DMS153 treated with DMSO at 0.1 percent for 48 hours (cell line): Measurements from ENCODE around the gene EGLN1.

Source experiments
- DNase-seq: peaks from one replicate; lab custom pipeline; 2025; ENCODE audit not compliant: unreplicated experiment; lab: John Stamatoyannopoulos, UW

The EGLN1 gene

DNA sequence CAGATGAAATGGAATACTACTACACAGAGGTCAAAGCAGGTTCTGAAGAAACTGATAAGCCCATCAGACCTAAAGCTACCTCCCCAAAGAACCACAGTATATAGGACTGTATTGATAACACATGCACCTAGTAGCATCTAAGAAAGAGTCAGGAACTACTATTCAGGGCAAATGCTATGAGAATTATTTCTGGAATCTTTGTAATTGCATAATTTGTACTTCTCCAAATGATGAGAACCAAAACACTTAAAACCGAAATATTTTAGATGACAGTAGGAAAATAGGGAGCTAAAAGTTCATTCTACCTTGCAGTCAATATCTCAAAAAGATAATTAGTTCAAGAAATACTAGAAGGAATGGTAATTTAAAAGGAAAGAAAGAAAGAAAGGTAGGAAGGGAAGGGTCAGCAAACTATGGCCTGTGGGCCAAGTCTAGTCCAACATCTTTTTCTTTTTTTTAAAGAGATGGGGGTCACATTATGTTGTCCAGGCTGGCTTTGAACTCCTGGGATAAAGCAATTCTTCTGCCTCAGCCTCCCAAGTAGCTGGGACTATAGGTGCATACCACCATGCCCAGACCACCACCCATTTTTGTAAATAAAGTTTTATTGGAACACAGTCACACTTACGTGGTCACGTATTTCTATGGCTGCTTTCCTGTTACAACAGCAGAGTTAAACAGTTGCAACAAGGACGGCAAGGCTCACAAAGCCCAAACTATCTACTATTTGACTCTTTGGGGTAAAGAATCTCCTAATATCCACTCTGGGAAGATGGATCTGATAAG, 24.0 kb downstream of the EGLN1 start:
- no peak for DNase-seq

DNA sequence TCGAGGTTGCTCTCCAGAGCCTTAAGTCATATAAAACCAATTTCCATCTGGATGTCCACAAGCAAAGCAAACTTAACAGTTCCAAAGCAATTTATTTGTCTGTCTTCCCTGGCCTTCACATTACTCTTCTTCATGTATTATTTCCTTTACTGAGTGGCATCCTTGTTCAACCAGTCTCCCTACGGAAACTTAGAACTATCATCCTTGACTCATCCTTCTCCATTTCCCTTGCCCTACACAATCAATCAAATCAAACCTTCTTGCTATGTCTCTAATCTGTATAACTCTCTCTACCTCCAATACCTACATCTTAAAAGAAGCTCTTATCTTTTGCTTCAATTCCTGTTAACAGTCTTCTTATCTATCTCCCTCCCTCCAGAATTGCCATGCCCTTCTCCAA, 25.4 kb downstream of the EGLN1 start:
- no peak for DNase-seq

DNA sequence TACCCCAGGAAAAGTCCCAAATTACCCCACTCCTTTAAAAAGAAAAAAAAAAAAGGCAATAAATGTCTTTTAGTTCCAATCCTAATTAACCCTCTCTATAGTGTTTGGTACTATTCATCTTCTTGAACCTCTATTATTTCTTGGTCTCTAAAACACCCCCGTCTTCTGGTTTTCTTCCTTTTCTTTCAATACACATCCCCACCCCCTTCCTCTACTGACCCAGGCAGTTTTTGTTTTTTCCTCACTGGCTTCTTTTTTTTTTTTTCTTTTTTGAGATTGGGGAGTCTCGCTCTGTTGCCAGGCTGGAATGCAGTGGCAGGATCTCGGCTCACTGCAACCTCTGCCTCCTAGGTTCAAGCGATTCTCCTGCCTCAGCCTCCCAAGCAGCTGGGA, 26.1 kb downstream of the EGLN1 start:
- no peak for DNase-seq

DNA sequence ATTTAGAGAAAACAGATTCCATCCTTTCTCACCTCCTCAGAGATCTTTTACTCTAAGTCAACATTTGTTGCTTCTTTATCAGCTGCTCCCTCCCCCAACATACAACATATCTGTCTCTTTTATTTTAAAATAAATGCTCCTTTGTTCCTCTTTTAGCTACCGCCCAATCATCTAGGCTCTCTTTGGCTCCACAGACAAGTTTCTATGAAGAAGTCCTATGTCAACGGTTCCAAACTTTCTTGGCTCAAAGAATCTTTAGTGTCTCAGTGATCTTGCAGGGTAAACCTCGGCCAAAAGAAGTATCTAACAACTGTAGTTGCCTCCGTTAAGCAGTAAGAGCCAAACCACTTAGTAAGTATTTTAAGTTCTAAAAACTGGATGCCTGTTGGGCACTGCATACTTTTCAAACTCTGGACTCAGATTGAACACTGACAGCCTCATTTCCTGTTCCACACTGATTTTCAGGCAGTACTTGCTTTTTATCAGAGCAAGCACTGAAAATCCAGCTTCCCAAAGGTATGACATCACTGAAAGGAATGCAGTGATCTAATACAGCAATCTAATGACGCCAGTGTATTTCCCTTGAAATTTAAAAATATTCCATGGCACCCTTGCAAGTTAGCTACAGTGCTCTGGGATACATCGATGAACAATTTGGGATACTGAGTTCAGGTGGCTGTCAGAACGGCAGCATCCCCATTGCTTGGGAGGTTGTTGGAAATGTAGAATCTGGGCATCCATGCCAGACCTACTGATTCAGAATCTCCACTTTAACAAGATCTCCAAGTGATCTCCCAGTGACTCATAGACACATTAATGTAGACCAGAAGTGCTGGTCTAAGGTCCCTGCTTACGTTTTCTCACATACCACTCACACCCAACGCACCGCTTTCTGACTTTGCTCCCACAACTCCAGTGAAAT, 26.8 kb downstream of the EGLN1 start:
- no peak for DNase-seq

DNA sequence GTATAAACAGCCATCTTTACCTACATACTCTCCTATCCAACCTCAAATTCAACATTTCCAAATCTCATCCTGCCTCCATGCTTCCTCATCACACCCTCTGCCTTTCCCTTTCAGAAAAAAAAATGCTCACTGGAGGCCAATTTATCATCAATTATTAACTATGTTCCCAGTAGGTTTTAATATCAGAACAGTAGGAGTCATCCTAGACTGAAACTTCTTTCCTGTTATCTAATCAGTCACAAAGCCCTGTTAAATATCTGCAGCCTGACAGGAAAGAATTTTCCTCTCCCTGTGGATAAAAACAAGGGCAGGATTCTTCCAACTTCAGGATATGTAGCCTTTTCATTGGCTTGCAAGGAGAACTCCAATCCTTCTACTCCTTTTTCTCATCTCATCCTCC, 28.4 kb downstream of the EGLN1 start:
- DNase-seq = no peak

DNA sequence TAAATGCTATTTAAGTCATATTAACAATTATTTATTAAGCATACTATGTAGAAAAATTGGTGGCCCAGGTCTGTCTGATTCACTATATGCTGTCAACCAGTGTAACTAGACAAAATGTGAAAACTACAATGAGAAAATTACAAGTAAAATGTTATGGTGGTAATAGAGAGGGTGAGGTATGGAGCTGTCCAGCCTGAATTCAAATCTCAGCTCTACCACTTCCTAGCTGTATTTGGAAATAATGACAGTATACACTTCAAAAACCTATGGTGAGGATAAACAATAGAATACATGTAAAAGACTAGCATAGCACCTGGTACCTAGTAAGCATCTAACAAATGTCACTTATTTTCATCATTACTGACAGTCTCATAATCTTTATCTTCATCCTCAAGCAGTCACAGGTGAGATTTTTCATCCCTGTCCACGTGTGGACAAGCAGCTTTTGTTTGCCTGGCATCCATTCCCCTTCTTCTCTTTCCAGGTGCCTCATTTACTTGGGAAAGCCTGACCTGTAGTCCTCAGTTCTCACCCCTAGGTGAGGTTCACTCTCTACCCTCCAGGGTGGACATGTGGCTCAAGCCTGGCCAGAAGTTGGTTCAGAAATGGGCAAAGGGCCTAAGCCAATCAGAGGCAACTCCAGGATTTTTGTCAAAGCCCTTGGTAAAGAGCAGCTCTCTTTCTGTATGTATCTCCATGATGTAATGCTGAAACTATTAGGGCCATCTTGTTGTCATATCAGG, 29.5 kb downstream of the EGLN1 start:
- DNase-seq = no peak

DNA sequence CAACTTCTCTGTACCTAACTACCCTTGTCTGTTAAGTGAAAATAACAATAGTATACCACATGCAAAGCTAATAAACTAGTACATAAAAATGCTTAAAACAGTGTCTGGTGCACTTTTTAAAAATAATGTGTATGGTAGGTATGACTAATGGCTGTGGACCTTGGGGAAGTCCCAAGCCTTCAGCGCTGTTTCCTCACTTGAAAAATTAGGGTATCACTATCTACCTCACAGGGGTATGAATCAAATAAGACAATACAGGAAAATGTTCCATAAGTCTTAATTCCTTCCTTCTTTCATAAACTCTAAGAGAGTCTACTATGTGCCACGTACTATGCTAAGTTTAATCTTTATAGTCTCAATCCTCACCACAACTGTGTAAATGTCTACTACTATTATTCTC, 32.0 kb downstream of the EGLN1 start:
- no peak for DNase-seq

DNA sequence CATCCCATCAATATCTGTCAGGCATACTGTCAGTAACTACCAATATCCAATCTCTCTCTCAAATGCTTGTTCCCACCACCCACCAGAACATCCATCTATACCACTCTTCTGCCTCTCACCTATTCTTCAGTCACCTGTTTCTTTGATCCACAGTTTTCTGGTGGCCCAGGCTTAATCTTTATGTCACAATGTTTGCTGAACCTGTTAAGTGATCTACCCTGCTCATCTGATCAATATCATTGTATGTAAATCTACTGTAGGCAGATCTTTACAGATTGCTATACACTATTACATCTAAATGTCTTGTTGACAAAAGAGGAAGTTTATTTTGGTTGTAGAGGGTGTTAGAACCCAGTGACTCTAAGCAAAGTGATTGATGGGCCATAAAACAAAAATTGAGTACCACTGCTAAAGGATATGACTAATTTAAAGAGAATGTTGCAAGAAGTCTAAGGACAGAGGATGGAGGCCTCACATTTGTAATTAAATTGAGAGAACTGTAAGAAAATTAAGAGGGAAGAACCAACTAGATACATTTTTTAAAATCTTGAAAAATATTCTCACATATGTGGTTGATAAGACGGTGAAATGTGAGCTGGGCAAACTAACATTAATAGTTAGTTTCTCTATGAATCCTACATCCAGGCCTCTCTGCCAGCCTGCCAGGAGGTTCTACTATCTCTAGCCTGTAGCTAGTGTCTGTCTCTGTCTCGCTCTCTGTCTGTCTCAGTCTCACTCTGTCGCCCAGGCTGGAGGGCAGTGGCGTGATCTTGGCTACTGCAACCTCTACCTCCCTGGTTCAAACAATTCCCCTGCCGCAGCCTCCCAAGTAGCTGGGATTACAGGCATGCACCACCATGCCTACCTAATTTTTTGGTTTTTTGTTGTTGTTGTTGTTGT, 34.1 kb downstream of the EGLN1 start:
- DNase-seq = no peak

DNA sequence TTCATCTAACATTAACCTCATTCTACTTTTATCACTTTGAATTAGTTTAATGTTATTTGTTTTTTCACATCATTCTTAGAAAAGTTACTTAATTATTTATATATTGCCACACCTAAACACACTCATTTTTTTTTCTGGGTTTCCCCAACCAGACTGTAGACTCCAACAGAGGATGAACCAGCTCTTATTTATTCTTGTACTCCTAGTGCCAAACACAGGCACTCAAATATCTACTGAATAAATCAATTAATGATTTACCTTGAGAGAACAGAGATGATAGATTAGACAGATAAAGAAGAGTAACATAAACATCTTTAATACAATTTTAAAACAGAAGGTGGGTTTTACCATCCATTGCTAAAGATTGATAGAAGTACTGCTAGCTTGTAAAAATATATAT, 35.6 kb downstream of the EGLN1 start:
- DNase-seq = no peak

DNA sequence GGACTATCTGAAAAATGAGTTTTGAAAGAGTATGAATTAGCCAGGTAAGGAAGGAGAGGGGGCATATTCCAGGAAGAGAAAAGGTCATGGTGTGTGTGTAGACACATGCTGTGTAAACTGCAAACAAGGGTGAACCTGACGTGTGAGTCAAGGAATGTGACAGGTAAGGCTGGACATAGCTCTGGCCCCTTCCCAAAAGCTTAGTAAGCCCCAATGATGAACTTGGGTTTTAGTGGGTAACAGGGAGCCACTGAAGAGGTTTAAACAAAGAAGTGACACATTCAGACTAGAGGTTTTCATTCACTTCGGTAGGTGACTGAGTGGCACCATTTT, 36.7 kb downstream of the EGLN1 start:
- no peak for DNase-seq

DNA sequence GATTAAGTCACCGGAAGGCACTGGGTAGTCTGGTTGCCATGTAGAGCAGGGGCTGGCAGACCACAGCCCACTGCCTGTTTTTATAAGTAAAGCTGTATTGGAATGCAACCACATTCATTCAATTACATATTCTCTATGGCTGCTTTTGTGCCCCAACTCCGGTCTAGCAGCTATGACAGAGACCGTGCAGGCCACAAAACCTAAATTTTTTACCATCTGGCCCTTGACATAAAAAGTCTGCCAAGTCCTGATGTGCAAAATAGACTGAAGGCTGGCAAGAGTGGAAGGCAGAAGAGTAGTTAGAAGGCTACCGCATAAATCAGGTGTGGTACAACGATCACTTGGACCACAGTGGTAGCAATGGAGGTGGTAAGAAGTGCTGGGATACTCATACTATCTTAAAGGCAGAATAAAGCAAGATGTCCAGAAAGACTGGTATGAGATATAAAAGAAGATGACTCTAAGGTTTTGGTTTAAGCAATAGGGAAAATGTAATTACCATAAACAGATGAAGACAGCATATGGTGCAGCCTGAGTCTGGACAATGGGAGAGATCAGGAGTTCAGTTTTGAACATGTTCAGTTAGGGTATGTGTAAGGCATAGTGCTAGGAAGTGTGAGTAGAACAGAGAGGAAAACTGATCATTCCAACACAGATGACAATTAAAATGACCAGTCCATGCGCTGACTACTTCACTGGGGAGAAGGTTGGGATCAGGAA, 37.2 kb downstream of the EGLN1 start:
- DNase-seq = no peak

DNA sequence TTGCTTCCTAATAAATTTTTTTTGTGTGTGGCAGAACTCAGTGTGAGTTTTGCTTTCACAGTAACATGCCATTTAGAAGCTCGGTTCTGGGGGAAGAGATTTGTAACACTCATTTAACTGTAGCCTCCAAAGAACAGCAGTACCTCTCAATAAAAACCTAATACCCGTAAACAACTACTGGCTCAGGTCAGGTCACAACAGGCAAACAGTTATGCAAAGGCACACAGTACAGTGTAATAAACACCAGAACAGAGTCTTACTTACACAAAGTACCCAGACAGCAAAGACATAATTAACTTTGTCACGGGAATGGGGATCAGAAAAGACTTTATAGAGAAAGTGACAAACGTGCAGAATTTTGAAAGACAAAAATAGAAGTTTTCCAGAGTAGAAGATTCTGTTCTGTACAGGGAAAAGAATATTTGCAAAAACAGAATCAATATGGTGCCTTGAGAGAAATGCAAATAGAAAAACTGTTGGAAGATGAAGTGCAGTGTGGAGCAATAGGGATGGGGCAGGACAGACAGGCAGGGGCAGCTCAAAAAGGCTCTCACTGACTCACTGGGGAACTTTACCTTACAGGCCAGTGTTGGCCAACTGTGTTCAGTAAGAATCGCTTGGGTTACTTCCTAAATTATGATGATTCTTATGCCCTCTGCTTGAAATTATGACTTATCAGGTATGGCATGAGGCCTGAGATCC, 38.8 kb downstream of the EGLN1 start:
- DNase-seq = no peak

DNA sequence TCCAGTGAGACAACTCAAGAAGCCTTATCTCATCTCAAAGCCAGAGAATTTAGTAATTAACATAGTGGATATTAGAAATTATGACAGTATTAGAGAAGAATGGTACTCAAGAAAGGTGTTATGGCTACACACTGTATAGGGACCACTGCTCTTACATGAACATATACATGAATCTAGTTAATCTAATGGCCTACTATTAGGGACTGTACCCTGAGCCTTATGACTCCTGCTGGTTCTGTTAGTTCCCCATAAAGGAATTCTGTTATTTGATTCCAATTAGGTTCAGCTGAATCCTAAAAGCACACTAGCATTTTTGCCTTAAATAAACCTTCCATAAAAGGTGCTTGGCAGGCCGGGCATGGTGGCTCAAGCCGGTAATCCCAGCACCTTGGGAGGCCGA, 39.7 kb downstream of the EGLN1 start:
- DNase-seq = no peak

DNA sequence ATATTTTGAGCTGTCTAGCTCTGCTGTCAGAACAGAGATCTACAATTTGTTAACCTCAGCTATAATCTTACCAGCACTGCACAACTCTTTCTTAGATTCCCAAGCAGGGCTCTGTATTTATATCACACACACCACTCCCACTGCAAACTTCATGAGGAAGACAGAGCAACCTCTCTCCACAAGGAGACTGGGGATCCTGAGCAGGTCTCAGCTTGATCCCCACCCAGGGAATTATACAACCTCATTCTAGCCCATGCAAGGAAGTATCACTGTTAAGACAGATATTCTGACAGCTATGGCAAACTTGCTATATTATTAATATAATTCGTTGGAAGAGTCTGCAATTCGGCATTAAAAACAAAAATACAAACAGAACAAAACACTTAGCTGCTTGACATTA, 40.4 kb downstream of the EGLN1 start:
- no peak for DNase-seq

DNA sequence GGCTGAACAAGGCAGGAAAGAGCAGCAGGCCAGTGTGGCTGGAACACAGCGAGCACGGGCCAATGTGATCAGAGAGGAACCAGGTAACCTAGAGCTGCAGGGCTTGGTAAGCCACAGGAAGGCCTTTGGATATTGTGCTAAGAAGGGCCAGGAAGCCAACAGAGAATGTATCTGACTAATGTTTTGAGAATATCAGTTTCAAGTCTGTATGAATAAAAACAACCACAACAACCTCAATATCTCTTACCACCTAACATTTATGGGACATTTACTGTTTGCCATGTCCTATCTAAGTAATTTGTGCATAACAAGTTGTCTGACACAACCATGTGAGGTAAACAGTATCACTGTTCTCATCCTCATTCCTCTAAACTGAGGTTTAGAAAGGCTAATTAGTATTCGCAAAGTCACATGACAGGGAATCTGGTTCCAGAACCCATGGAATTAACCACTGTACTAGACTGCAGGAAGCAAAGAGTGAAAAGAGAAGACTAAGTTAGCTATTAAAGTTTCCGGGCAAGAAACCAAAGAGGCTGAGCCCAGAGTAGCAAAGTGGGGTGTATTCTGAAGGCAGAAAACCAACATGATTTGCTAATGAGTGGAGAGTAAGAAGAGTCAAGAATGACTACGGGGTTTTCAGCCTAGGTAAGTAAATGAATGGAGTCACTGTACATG, 45.1 kb downstream of the EGLN1 start:
- no peak for DNase-seq

DNA sequence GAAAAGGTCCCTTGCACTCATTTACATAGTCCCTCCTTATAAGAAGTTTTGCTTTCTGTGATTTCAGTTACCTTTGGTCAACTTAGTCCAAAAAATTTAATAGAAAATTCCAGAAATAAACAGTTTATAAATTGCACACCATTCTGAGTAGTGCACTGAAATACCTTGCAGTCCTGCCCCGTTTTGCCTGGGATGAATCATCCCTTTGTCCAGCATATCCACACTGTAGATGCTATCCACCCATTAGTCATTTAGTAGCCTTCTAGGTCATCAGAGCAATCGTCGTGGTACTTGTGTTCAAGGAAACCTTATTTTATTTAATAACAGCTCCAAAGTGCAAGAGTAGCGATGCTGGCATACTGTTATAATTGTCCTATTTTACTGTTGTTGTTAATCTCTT, 46.0 kb downstream of the EGLN1 start:
- no peak for DNase-seq

DNA sequence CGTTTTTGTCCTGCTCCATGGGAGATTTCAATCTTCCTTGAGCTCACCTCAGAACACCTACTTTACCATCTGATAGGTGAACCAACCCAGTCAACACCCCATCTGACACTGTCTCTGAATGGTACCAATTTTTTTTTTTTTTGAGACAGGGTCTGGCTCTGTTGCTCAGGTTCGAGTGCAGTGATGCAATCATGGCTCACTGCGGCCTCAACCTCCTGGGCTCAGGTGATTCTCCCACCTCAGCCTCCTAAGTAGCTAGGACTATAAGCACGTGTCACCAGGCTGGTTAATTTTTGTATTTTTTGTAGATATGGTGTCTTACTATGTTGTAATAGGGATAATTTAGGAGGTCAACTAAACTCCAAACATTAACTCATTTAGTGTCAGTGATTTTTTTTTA, 47.7 kb downstream of the EGLN1 start:
- no peak for DNase-seq

DNA sequence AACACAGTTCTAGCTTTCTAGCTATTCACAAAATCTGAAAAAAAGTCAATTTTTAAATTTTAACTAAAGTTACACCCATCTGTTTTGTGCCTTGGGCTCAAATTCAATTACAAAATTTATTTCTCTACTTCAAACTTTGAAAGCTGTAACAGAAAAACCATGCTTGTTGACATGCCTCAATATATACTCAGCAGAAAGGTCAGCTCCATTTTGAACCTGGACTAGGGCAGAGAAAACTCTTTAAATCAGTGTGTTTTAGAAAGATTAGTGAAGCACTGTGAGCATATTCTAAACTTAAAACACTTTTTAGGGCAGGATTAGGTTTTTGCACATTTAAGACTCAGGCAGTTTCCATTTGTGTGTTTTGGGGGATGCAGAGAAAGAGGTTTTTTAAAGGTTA, 49.6 kb downstream of the EGLN1 start:
- DNase-seq = no peak

DNA sequence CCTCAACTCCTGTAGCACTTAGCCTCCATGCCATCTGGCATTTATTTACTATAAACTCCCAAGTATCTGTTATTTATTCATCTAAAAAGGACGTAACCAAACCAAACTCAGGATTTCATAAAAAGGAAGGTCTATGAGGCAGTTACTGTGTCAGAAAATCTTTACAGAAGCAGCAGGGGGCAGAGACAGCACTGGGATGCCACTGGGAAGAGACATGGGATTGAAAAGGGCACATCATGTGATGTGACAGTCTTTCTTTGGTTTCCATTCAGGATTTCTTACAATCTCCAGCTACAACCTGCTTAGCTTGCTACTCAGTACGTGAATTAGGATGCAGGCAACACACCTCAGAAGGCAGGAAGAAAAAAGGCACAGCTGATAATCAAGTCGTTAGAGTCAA, 52.8 kb downstream of the EGLN1 start:
- DNase-seq = no peak
